Measurements from ENCODE around the gene PLA2R1.
"Not testable (repeated sequence)": the region's sequence is repeated elsewhere in the genome, so short reads cannot be mapped to it uniquely, and the experiment has no call there.

Gene PLA2R1

GRCh38 chr2:160041091-160041490 lies 21.3 kb downstream of the PLA2R1 start:
- Histone ChIP-seq H3K4me2 (ENCODE audit: low read depth, low read length, poor library complexity, severe bottlenecking) (no peak overlapping the region), H4K20me1 (ENCODE audit: insufficient read depth, low read length, poor library complexity, severe bottlenecking) (no peaks in the 10 kb centered on the region), H3K9me2 (replicated peaks; ENCODE audit: low read depth, low read length) (no peaks in the 10 kb centered on the region), H3K27me3 (ENCODE audit: insufficient read depth, low read length, poor library complexity, severe bottlenecking) (no peaks in the 10 kb centered on the region), H3K36me3 (ENCODE audit: insufficient read depth, low read length) (no peaks in the 10 kb centered on the region), H3K4me3 (ENCODE audit: low read length, poor library complexity, severe bottlenecking) (no peak overlapping the region), H3K4me1 (ENCODE audit: insufficient read depth, low read length, poor library complexity, severe bottlenecking) (no peaks in the 10 kb centered on the region), H3F3A (ENCODE audit: low read depth) (no peaks in the 10 kb centered on the region), H3K9ac (ENCODE audit: low read depth, low read length, poor library complexity, severe bottlenecking) (no peak overlapping the region), H2AFZ (ENCODE audit: low read length) (no peak overlapping the region), H3K9me3 (ENCODE audit: insufficient read depth, low read depth, low read length) (no peaks in the 10 kb centered on the region), H3K79me2 (ENCODE audit: insufficient read depth, low read length) (no peaks in the 10 kb centered on the region)
- TF ChIP-seq CTCF (conservative IDR thresholded peaks at IDR 0.05; ENCODE audit: low read length) (no peak), EZH2phosphoT487 (IDR thresholded peaks at IDR 0.05; ENCODE audit: borderline replicate concordance) (no peak)

GRCh38 chr2:160039166-160039903 lies 23.1 kb downstream of the PLA2R1 start:
- Histone ChIP-seq H3K4me2 (ENCODE audit: low read depth, low read length, poor library complexity, severe bottlenecking) (no peak overlapping the region), H3K9me3 (ENCODE audit: insufficient read depth, low read depth, low read length) (no peaks in the 10 kb centered on the region), H2AFZ (ENCODE audit: low read length) (no peak overlapping the region), H3K9me2 (replicated peaks; ENCODE audit: low read depth, low read length) (no peaks in the 10 kb centered on the region), H3K27me3 (ENCODE audit: insufficient read depth, low read length, poor library complexity, severe bottlenecking) (no peaks in the 10 kb centered on the region), H3K36me3 (ENCODE audit: insufficient read depth, low read length) (no peaks in the 10 kb centered on the region), H3F3A (ENCODE audit: low read depth) (no peaks in the 10 kb centered on the region), H3K79me2 (ENCODE audit: insufficient read depth, low read length) (no peaks in the 10 kb centered on the region), H3K4me1 (ENCODE audit: insufficient read depth, low read length, poor library complexity, severe bottlenecking) (no peaks in the 10 kb centered on the region), H4K20me1 (ENCODE audit: insufficient read depth, low read length, poor library complexity, severe bottlenecking) (no peaks in the 10 kb centered on the region), H3K4me3 (ENCODE audit: low read length, poor library complexity, severe bottlenecking) (no peak overlapping the region), H3K9ac (ENCODE audit: low read depth, low read length, poor library complexity, severe bottlenecking) (no peak overlapping the region)
- TF ChIP-seq EZH2phosphoT487 (IDR thresholded peaks at IDR 0.05; ENCODE audit: borderline replicate concordance), result no peak
- no peak for TF ChIP-seq CTCF (conservative IDR thresholded peaks at IDR 0.05; ENCODE audit: low read length)

GRCh38 chr2:160038662-160039061 lies 23.8 kb downstream of the PLA2R1 start:
- H3F3A ChIP-seq (ENCODE audit: low read depth); H3K4me2 ChIP-seq (ENCODE audit: low read depth, low read length, poor library complexity, severe bottlenecking); H3K36me3 ChIP-seq (ENCODE audit: insufficient read depth, low read length); H2AFZ ChIP-seq (ENCODE audit: low read length); H3K4me1 ChIP-seq (ENCODE audit: insufficient read depth, low read length, poor library complexity, severe bottlenecking); H3K27me3 ChIP-seq (ENCODE audit: insufficient read depth, low read length, poor library complexity, severe bottlenecking); H3K4me3 ChIP-seq (ENCODE audit: low read length, poor library complexity, severe bottlenecking); H3K9ac ChIP-seq (ENCODE audit: low read depth, low read length, poor library complexity, severe bottlenecking); H3K9me2 ChIP-seq (replicated peaks; ENCODE audit: low read depth, low read length); H4K20me1 ChIP-seq (ENCODE audit: insufficient read depth, low read length, poor library complexity, severe bottlenecking); H3K9me3 ChIP-seq (ENCODE audit: insufficient read depth, low read depth, low read length); H3K79me2 ChIP-seq (ENCODE audit: insufficient read depth, low read length): not testable (repeated sequence)

GRCh38 chr2:160036736-160037135 lies 25.7 kb downstream of the PLA2R1 start:
- Histone ChIP-seq H4K20me1 (ENCODE audit: insufficient read depth, low read length, poor library complexity, severe bottlenecking) (no peaks in the 10 kb centered on the region), H3K79me2 (ENCODE audit: insufficient read depth, low read length) (no peaks in the 10 kb centered on the region), H3K27me3 (ENCODE audit: insufficient read depth, low read length, poor library complexity, severe bottlenecking) (no peaks in the 10 kb centered on the region), H2AFZ (ENCODE audit: low read length) (no peak overlapping the region), H3K4me3 (ENCODE audit: low read length, poor library complexity, severe bottlenecking) (no peak overlapping the region), H3K4me2 (ENCODE audit: low read depth, low read length, poor library complexity, severe bottlenecking) (no peak overlapping the region), H3K36me3 (ENCODE audit: insufficient read depth, low read length) (no peaks in the 10 kb centered on the region), H3K9me3 (ENCODE audit: insufficient read depth, low read depth, low read length) (no peaks in the 10 kb centered on the region), H3K4me1 (ENCODE audit: insufficient read depth, low read length, poor library complexity, severe bottlenecking) (no peaks in the 10 kb centered on the region), H3K9ac (ENCODE audit: low read depth, low read length, poor library complexity, severe bottlenecking) (no peak overlapping the region), H3K9me2 (replicated peaks; ENCODE audit: low read depth, low read length) (no peaks in the 10 kb centered on the region), H3F3A (ENCODE audit: low read depth) (no peaks in the 10 kb centered on the region)
- TF ChIP-seq EZH2phosphoT487 (IDR thresholded peaks at IDR 0.05; ENCODE audit: borderline replicate concordance) (no peak), CTCF (conservative IDR thresholded peaks at IDR 0.05; ENCODE audit: low read length) (no peak)

Measured in Loucy (cell line).